ENCODE results near the gene HNF4A. TPM values are rescaled to one million over a fixed set of nuclear protein-coding genes. Genes with fewer than 3 reads are reported as not detected.

HNF4A gene
- total and polyA plus RNA-seq, 2 donors (not counting 3 experiments of a cell fraction or from before 2014, with no cell fraction given): not detected

- dilution Hi-C loops (cut with MboI; ENCODE audit: extremely low pct_ligation_motif_present, low sequenced_read_pairs): no loop called here
- FAIRE-seq: no peak
- H3K4me3 ChIP-seq (replicated peaks in 1 of 3; ENCODE audit: insufficient read depth in 1 of 3, low read depth in 1 of 3, low read length in 3 of 3): no peak overlapping the region
- ChIA-PET POLR2A (no interaction called here), CTCF (no interaction called here)
- no peak overlapping the region for H3K9ac ChIP-seq (replicated peaks; ENCODE audit: extremely low read depth, insufficient read depth, low read length)
- intact Hi-C loops (cut with micrococcal nuclease): no loop called here
- H4K20me1 ChIP-seq (replicated peaks; ENCODE audit: control insufficient read depth, extremely low read depth, insufficient read depth, low read length): no peaks in the 10 kb centered on the region
- no peaks in the 10 kb centered on the region for H3K9me3 ChIP-seq (replicated peaks; ENCODE audit: control insufficient read depth, insufficient read depth, low read length)
- no peaks in the 10 kb centered on the region for H3K4me1 ChIP-seq (ENCODE audit: control insufficient read depth, extremely low read depth, insufficient read depth, low read length)
- TF ChIP-seq, protein P1, sequence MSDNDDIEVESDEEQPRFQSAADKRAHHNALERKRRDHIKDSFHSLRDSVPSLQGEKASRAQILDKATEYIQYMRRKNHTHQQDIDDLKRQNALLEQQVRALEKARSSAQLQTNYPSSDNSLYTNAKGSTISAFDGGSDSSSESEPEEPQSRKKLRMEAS (IDR thresholded peaks at IDR 0.05; ENCODE audit: insufficient read depth, insufficient read length): no peak
- TF ChIP-seq GATA2 (IDR thresholded peaks at IDR 0.05; ENCODE audit: insufficient read depth, insufficient read length, low read depth, low read length) (no peak), POLR2A (IDR thresholded peaks at IDR 0.05; ENCODE audit: low read depth, low read length) (no peak), CTCF (IDR thresholded peaks at IDR 0.05; ENCODE audit: extremely low read depth in 1 of 2, insufficient read depth in 1 of 2, low read depth in 1 of 2, low read length in 2 of 2) (no peak), EZH2 (IDR thresholded peaks at IDR 0.05; ENCODE audit: borderline replicate concordance, low read depth, low read length, severe bottlenecking) (no peak), MYC (IDR thresholded peaks at IDR 0.05; ENCODE audit: low read depth, low read length) (no peak), POLR2AphosphoS5 (IDR thresholded peaks at IDR 0.05; ENCODE audit: insufficient read depth, low read depth, low read length) (no peak), JUN (IDR thresholded peaks at IDR 0.05; ENCODE audit: borderline replicate concordance, insufficient read depth, insufficient read length, low read depth) (no peak), FOS (IDR thresholded peaks at IDR 0.05; ENCODE audit: borderline replicate concordance, insufficient read depth, low read length) (no peak)
- H3K9me1 ChIP-seq (replicated peaks; ENCODE audit: control insufficient read depth, extremely low read depth, insufficient read depth, low read length): no peaks in the 10 kb centered on the region
- H3K27ac ChIP-seq (ENCODE audit: insufficient read depth, low read depth, low read length): no peak overlapping the region
- DNase-seq (ENCODE audit: low read depth, low spot score): no peak
- no peak overlapping the region for H2AFZ ChIP-seq (ENCODE audit: low read depth, low read length)
- BruUV-seq (replicated peaks): no TSS peak
- no peaks in the 10 kb centered on the region for H3K27me3 ChIP-seq (ENCODE audit: control insufficient read depth in 2 of 2, insufficient read depth in 2 of 2, low read length in 2 of 2)
- no peaks in the 10 kb centered on the region for H3K36me3 ChIP-seq (ENCODE audit: control insufficient read depth in 2 of 2, extremely low read depth in 1 of 2, insufficient read depth in 2 of 2, low read length in 2 of 2)
- no peaks in the 10 kb centered on the region for H3K79me2 ChIP-seq (ENCODE audit: control insufficient read depth, insufficient read depth, low read length)
- no peak overlapping the region for H3K4me2 ChIP-seq (ENCODE audit: insufficient read depth, low read length)
Measured at GRCh38 chr20:44400970-44401769, 45.7 kb downstream of the HNF4A start.
